B cell (primary cell): ENCODE measurements around the gene NLRP10. TPM values are rescaled to one million over a fixed set of nuclear protein-coding genes. Genes with fewer than 3 reads are reported as not detected.

Experiments
- ATAC-seq: fragments of 200-7000 bp; cut with Tn5 transposase; one replicate; pipeline ENCODE4 v1.10.0; 2021; ENCODE audit warnings: low read depth, mild to moderate bottlenecking, moderate number of reproducible peaks, moderate library complexity
- CTCF ChIA-PET: fragments of 350-600 bp; sonication (Branson Sonifier 250); formaldehyde crosslinking; loops from one replicate; lab custom pipeline; 2021; ENCODE audit warnings: antibody characterized with exemption, inconsistent platforms; lab: Charles Lee
- POLR2A ChIA-PET: fragments of 350-600 bp; sonication (Branson Sonifier 250); formaldehyde crosslinking; loops from one replicate; lab custom pipeline; 2021; ENCODE audit warnings: antibody characterized with exemption; lab: Charles Lee
- DNase-seq: peaks from one replicate; pipeline ENCODE4 v3.0.0; 2013
- H2AFZ ChIP-seq: 2 replicates; pipeline ENCODE4 v1.6.1; 2012; ENCODE audit warnings: mild to moderate bottlenecking, low read depth, low read length; ENCODE audit not compliant: insufficient read depth, poor library complexity, severe bottlenecking
- H3K27ac ChIP-seq, 2 donors: 1 replicate in 1 of 2; 2 replicates in 1 of 2; pipeline ENCODE4 v1.5.1; 2012 to 2013; ENCODE audit warnings: low read length in 2 of 2, mild to moderate bottlenecking in 2 of 2, moderate library complexity in 1 of 2
- H3K27me3 ChIP-seq, 4 experiments: fragments of 200-600 bp in 1 of 4; sonication (generic) in 1 of 4; replicated peaks in 1 of 4; 1 replicate in 2 of 4; 2 replicates in 2 of 4; pipeline versions ENCODE4 v1.6.1 to v1.7.0; 2013 to 2016; ENCODE audit warnings: low read length in 3 of 4, mild to moderate bottlenecking in 2 of 4, mixed read lengths in 1 of 4, moderate library complexity in 1 of 4; ENCODE audit not compliant: insufficient read depth in 4 of 4, control insufficient read depth in 3 of 4; ENCODE audit errors: control extremely low read depth in 1 of 4
- H3K36me3 ChIP-seq, 2 experiments: replicated peaks in 1 of 2; 1 replicate in 1 of 2; 2 replicates in 1 of 2; pipeline versions ENCODE4 v1.6.1 to v1.7.1; 2013; ENCODE audit warnings: low read length in 1 of 2; ENCODE audit not compliant: insufficient read depth in 2 of 2, control insufficient read depth in 1 of 2; ENCODE audit errors: control extremely low read depth in 1 of 2, extremely low read depth in 1 of 2
- H3K4me1 ChIP-seq, 2 donors: fragments of 200-600 bp in 1 of 2; sonication (generic) in 1 of 2; 1 replicate in 1 of 2; 2 replicates in 1 of 2; pipeline versions ENCODE4 v1.5.1 to v1.6.1; 2013 to 2017; ENCODE audit warnings: low read length in 2 of 2; ENCODE audit not compliant: control insufficient read depth in 2 of 2, insufficient read depth in 2 of 2
- H3K4me2 ChIP-seq: replicated peaks from 2 replicates; pipeline ENCODE3; 2012; ENCODE audit warnings: mild to moderate bottlenecking, low read depth, low read length; ENCODE audit not compliant: poor library complexity, severe bottlenecking
- H3K4me3 ChIP-seq, 5 experiments: fragments of 200-600 bp in 1 of 5; sonication (generic) in 1 of 5; 1 replicate in 3 of 5; 2 replicates in 2 of 5; pipeline versions ENCODE4 v1.5.1 to v1.7.0; 2011 to 2016; ENCODE audit warnings: low read length in 4 of 5, mild to moderate bottlenecking in 4 of 5, low read depth in 2 of 5, control low read depth in 1 of 5, moderate library complexity in 1 of 5; ENCODE audit not compliant: insufficient read depth in 1 of 5; ENCODE audit errors: control extremely low read depth in 1 of 5, extremely low read depth in 1 of 5
- H3K79me2 ChIP-seq: fragments of 200-600 bp; sonication (generic); one replicate; pipeline ENCODE4 v1.6.0; 2016; ENCODE audit warnings: low read length; ENCODE audit not compliant: control insufficient read depth, insufficient read depth
- H3K9ac ChIP-seq: fragments of 200-600 bp; sonication (generic); 2 replicates; pipeline ENCODE4 v1.6.1; 2017; ENCODE audit warnings: mild to moderate bottlenecking, low read length, moderate library complexity
- H3K9me3 ChIP-seq, 3 donors: one replicate each; pipeline versions ENCODE4 v1.6.1 to v1.7.1; 2013; ENCODE audit warnings: low read length in 2 of 3; ENCODE audit not compliant: control insufficient read depth in 2 of 3, insufficient read depth in 1 of 3; ENCODE audit errors: control extremely low read depth in 1 of 3
- H4K20me1 ChIP-seq: 2 replicates; pipeline ENCODE4 v1.6.0; 2012; ENCODE audit warnings: mild to moderate bottlenecking, low read length; ENCODE audit not compliant: insufficient read depth, control insufficient read depth, poor library complexity, severe bottlenecking
- H3K27ac Mint-ChIP-seq: one replicate; pipeline ENCODE4 v1.8.0; 2021; ENCODE audit warnings: mixed read lengths
- H3K27me3 Mint-ChIP-seq: one replicate; pipeline ENCODE4 v1.8.0; 2021; ENCODE audit warnings: mixed read lengths
- H3K4me1 Mint-ChIP-seq: one replicate; pipeline ENCODE4 v1.8.0; 2021; ENCODE audit warnings: mixed read lengths
- H3K4me3 Mint-ChIP-seq: one replicate; pipeline ENCODE4 v1.8.0; 2021; ENCODE audit warnings: mixed read lengths
- H3K9me3 Mint-ChIP-seq: one replicate; pipeline ENCODE4 v1.8.0; 2022; ENCODE audit warnings: mixed read lengths; ENCODE audit not compliant: insufficient read depth
- CTCF ChIP-seq: fragments of 200-600 bp; IDR thresholded peaks from one replicate; pipeline ENCODE4 v1.8.0; 2022; ENCODE audit warnings: antibody characterized with exemption, mild to moderate bottlenecking
- EZH2 ChIP-seq: IDR thresholded peaks from 2 replicates; pipeline ENCODE4 v1.6.1; 2012; ENCODE audit warnings: borderline replicate concordance, low read depth, mild to moderate bottlenecking, moderate library complexity, low read length; ENCODE audit not compliant: insufficient read depth, poor library complexity, severe bottlenecking
- WGBS: methylation state at CpG from one replicate; pipeline ENCODE4 v1.1.5; 2013; ENCODE audit warnings: missing lambda C conversion rate; ENCODE audit not compliant: insufficient coverage; 5-methylcytosine and 5-hydroxymethylcytosine counted together
- intact Hi-C: fragments of 100-400 bp; cut with micrococcal nuclease; formaldehyde crosslinking; loops from one replicate; pipeline ENCODE4 v1.10.0; 2022
- polyA plus RNA-seq: library from polyadenylated mRNA; depleted of rRNA; stranded (reverse); fragments of >200 nt; gene quantifications from 2 replicates; pipeline ENCODE4 v1.2.3, GENCODE V29; 2012
- total RNA-seq, 2 donors: library from RNA; stranded (reverse); fragments of 120-200 nt in 1 of 2; gene quantifications; 1 replicate in 1 of 2; 2 replicates in 1 of 2; pipeline versions ENCODE4 v1.2.3 to v1.2.4, GENCODE V29; 2013 to 2022

NLRP10 gene
- total and polyA plus RNA-seq, 2 donors (not counting 1 experiment from before 2014, with no cell fraction given) = not detected

GRCh38 chr11:7964261-7964660 lies 986 bp downstream of the NLRP10 start:
- H3K4me2 ChIP-seq = no peak overlapping the region
- ChIA-PET POLR2A (no interaction called here), CTCF (no interaction called here)
- H3K4me1 Mint-ChIP-seq = no peaks in the 10 kb centered on the region
- no peak overlapping the region for H3K27ac Mint-ChIP-seq
- no peak for ATAC-seq
- no peaks in the 10 kb centered on the region for H3K9me3 ChIP-seq
- H3K27me3 ChIP-seq = peaks cover 0 to 5% (median 2%) of the 10 kb centered on the region in 4 experiments
- intact Hi-C loops = no loop called here
- no peaks in the 10 kb centered on the region for H3K36me3 ChIP-seq
- H3K4me3 Mint-ChIP-seq = no peak overlapping the region
- no peaks in the 10 kb centered on the region for H4K20me1 ChIP-seq
- no peak overlapping the region for H3K4me3 ChIP-seq
- 43% methylated on average over 2 of the region's 3 CpGs for WGBS
- no peak overlapping the region for H3K9ac ChIP-seq
- H2AFZ ChIP-seq = no peak overlapping the region
- no peak for TF ChIP-seq CTCF
- no peak for TF ChIP-seq EZH2
- DNase-seq = no peak
- no peaks in the 10 kb centered on the region for H3K9me3 Mint-ChIP-seq
- H3K4me1 ChIP-seq = no peaks in the 10 kb centered on the region
- no peak overlapping the region for H3K27ac ChIP-seq
- peaks cover 41% of the 10 kb centered on the region for H3K27me3 Mint-ChIP-seq
- H3K79me2 ChIP-seq = no peaks in the 10 kb centered on the region

GRCh38 chr11:7955191-7955590 lies 10.1 kb downstream of the NLRP10 start:
- ChIA-PET CTCF (no interaction called here), POLR2A (no interaction called here)
- intact Hi-C loops = no loop called here
- no peaks in the 10 kb centered on the region for H3K4me1 ChIP-seq
- H3K9ac ChIP-seq = no peak overlapping the region
- Mint-ChIP-seq H3K27ac (no peak overlapping the region), H3K4me3 (no peak overlapping the region), H3K27me3 (peaks cover 21% of the 10 kb centered on the region), H3K4me1 (no peaks in the 10 kb centered on the region), H3K9me3 (no peaks in the 10 kb centered on the region)
- DNase-seq (no peak), ATAC-seq (no peak)
- H3K4me3 ChIP-seq = no peak overlapping the region
- H2AFZ ChIP-seq = no peak overlapping the region
- no peak for TF ChIP-seq CTCF
- TF ChIP-seq EZH2 = no peak
- no peaks in the 10 kb centered on the region for H4K20me1 ChIP-seq
- no CpG with 5 or more reads among the region's 1 CpG for WGBS
- no peaks in the 10 kb centered on the region for H3K36me3 ChIP-seq
- no peak overlapping the region for H3K27ac ChIP-seq
- H3K79me2 ChIP-seq = no peaks in the 10 kb centered on the region
- no peaks in the 10 kb centered on the region for H3K9me3 ChIP-seq
- H3K27me3 ChIP-seq = peaks cover 0 to 6% (median 0%) of the 10 kb centered on the region in 4 experiments
- no peak overlapping the region for H3K4me2 ChIP-seq
